ENCODE results near the gene MRPS5. TPM values are rescaled to one million over a fixed set of nuclear protein-coding genes. Genes with fewer than 3 reads are reported as not detected.
A peak's percentile ranks its signal among the peaks of the same experiment; 100 is the strongest.

The MRPS5 gene
- total RNA-seq, 2 experiments from 2014 or later: 93.0 to 96.1 TPM

- Mint-ChIP-seq H3K27me3 (no peaks in the 10 kb centered on the region), H3K4me1 (ENCODE audit: low read depth) (no peaks in the 10 kb centered on the region), H3K4me3 (no peak overlapping the region), H3K36me3 (ENCODE audit: low read depth) (peaks cover 48% of the 10 kb centered on the region), H3K9me3 (peaks cover 73% of the 10 kb centered on the region), H3K27ac (no peak overlapping the region)
- TF ChIP-seq CTCF (IDR thresholded peaks at IDR 0.05): no peak
- DNase-seq (no peak), ATAC-seq (no peak)
- intact Hi-C loops (cut with micrococcal nuclease): no loop called here
- CTCF ChIA-PET: no interaction called here
- POLR2A ChIA-PET: no interaction called here
Observed at GRCh38 chr2:95143838-95144237, 22.2 kb upstream of the MRPS5 start.

- Mint-ChIP-seq H3K9me3 (peaks cover 52% of the 10 kb centered on the region), H3K4me1 (ENCODE audit: low read depth) (no peaks in the 10 kb centered on the region), H3K27ac (no peak overlapping the region), H3K27me3 (no peaks in the 10 kb centered on the region), H3K36me3 (ENCODE audit: low read depth) (peaks cover 21% of the 10 kb centered on the region), H3K4me3 (no peak overlapping the region)
- intact Hi-C loops (cut with micrococcal nuclease): no loop called here
- DNase-seq (no peak), ATAC-seq (no peak)
- CTCF ChIA-PET: no interaction called here
- POLR2A ChIA-PET: no interaction called here
- no peak for TF ChIP-seq CTCF (IDR thresholded peaks at IDR 0.05)
Observed at GRCh38 chr2:95138702-95139101, 17.1 kb upstream of the MRPS5 start.

GRCh38 chr2:95122197-95122551 lies 566 bp upstream of the MRPS5 start:
- DNase-seq (peak; percentile 4), ATAC-seq (peak; percentile 5)
- intact Hi-C loops (cut with micrococcal nuclease): loop anchor here (5.0 kb wide), 1 partner anchor 35 kb away; the partner anchor contains the start of gene ZNF514
- H3K4me1 Mint-ChIP-seq (ENCODE audit: low read depth): peaks cover 36% of the 10 kb centered on the region
- no peaks in the 10 kb centered on the region for H3K27me3 Mint-ChIP-seq
- ChIA-PET POLR2A (interaction anchor here (0.7 to 2.4 kb wide), 4 partner anchors 41 to 74 kb away, joined by 3 to 10 read pairs (median 8); partner anchors contain the start of gene ZNF2), CTCF (interaction anchor here (1.3 to 12.0 kb wide), 6 partner anchors 8 to 99 kb away, joined by 4 to 223 read pairs (median 10); partner anchors contain the start of gene ZNF2)
- H3K27ac Mint-ChIP-seq: peak overlapping the region; percentile 84
- H3K9me3 Mint-ChIP-seq: no peaks in the 10 kb centered on the region
- H3K36me3 Mint-ChIP-seq (ENCODE audit: low read depth): peaks cover 32% of the 10 kb centered on the region
- H3K4me3 Mint-ChIP-seq: peak overlapping the region; percentile 82
- TF ChIP-seq CTCF (IDR thresholded peaks at IDR 0.05): no peak

- intact Hi-C loops (cut with micrococcal nuclease): loop anchor here (5.0 kb wide), 1 partner anchor 36 kb away; the partner anchor contains the start of gene ZNF514
- Mint-ChIP-seq H3K4me3 (peak overlapping the region; percentile 82), H3K27ac (peak overlapping the region; percentile 93), H3K36me3 (ENCODE audit: low read depth) (peaks cover 37% of the 10 kb centered on the region), H3K4me1 (ENCODE audit: low read depth) (peaks cover 37% of the 10 kb centered on the region), H3K9me3 (no peaks in the 10 kb centered on the region), H3K27me3 (no peaks in the 10 kb centered on the region)
- no peak for TF ChIP-seq CTCF (IDR thresholded peaks at IDR 0.05)
- ChIA-PET CTCF (interaction anchor here (0.7 to 12.0 kb wide), 8 partner anchors 27 to 102 kb away, joined by 3 to 223 read pairs (median 4); partner anchors contain the start of genes MAL and ZNF2), POLR2A (interaction anchor here (0.6 to 2.4 kb wide), 9 partner anchors 39 to 98 kb away, joined by 3 to 10 read pairs (median 4); partner anchors contain the start of genes ZNF2 and ZNF514)
- DNase-seq (no peak), ATAC-seq (no peak)
Observed at GRCh38 chr2:95121093-95121406, 558 bp downstream of the MRPS5 start.

- peak; percentile 90 for TF ChIP-seq CTCF (IDR thresholded peaks at IDR 0.05)
- Mint-ChIP-seq H3K36me3 (ENCODE audit: low read depth) (peaks cover 55% of the 10 kb centered on the region), H3K4me1 (ENCODE audit: low read depth) (peaks cover 39% of the 10 kb centered on the region), H3K27ac (no peak overlapping the region), H3K9me3 (no peaks in the 10 kb centered on the region), H3K27me3 (no peaks in the 10 kb centered on the region), H3K4me3 (no peak overlapping the region)
- DNase-seq (peak; percentile 85), ATAC-seq (peak; percentile 97)
- intact Hi-C loops (cut with micrococcal nuclease): loop anchor here (2.0 to 5.0 kb wide), 2 partner anchors 38 to 93 kb away; no protein-coding TSS in a partner anchor
- CTCF ChIA-PET: interaction anchor here (0.6 to 12.0 kb wide), 30 partner anchors 9 to 159 kb away, joined by 3 to 223 read pairs (median 6); partner anchors contain the start of genes MAL and ZNF2
- POLR2A ChIA-PET: interaction anchor here (0.9 to 2.8 kb wide), 3 partner anchors 36 to 47 kb away, joined by 3 to 10 read pairs (median 3); no protein-coding TSS in a partner anchor
Observed at GRCh38 chr2:95115418-95115817, 6.2 kb downstream of the MRPS5 start.

Data from activated CD8-positive, alpha-beta T cell treated with anti-CD3 and anti-CD28 coated beads for 36 hours (primary cell).